H1 (cell line): ENCODE data around the gene FBXW2. TPM values are rescaled to one million over a fixed set of nuclear protein-coding genes. Genes with fewer than 3 reads are reported as not detected.

Experiments
- CTCF ChIA-PET: fragments of 300-600 bp; sonication (Branson Sonifier 250); formaldehyde crosslinking; loops from one replicate; lab custom pipeline; 2021; ENCODE audit not compliant: partially characterized antibody; lab: Charles Lee
- POLR2A ChIA-PET: fragments of 300-600 bp; sonication (Branson Sonifier 250); formaldehyde crosslinking; loops from one replicate; lab custom pipeline; 2021; ENCODE audit warnings: inconsistent platforms; ENCODE audit not compliant: partially characterized antibody; lab: Charles Lee
- DNase-seq, 2 experiments: peaks; one replicate each; pipeline versions ENCODE4 v3.0.0 to v3.0.0-alpha.2; 2010 to 2022; ENCODE audit warnings: low spot score in 2 of 2, low read depth in 1 of 2, mixed read lengths in 1 of 2
- FAIRE-seq: peaks from 2 replicates; lab custom pipeline; 2011; peaks lifted over from hg19 to GRCh38; lab: Jason Lieb, UNC
- H2AFZ ChIP-seq: 2 replicates; pipeline ENCODE4 v1.8.1; 2012; ENCODE audit warnings: low read length, inconsistent platforms
- H2AK5ac ChIP-seq: 2 replicates; pipeline ENCODE4 v1.6.1; 2013; ENCODE audit warnings: low read depth, low read length
- H2BK120ac ChIP-seq: replicated peaks from 2 replicates; pipeline ENCODE3; 2013; ENCODE audit warnings: low read depth, low read length, inconsistent platforms
- H2BK12ac ChIP-seq: 2 replicates; pipeline ENCODE4 v1.6.1; 2013; ENCODE audit warnings: low read depth, low read length
- H2BK15ac ChIP-seq: 2 replicates; pipeline ENCODE4 v1.6.1; 2013; ENCODE audit warnings: low read length
- H2BK20ac ChIP-seq: 2 replicates; pipeline ENCODE4 v1.6.1; 2013; ENCODE audit warnings: low read length
- H2BK5ac ChIP-seq: 2 replicates; pipeline ENCODE4 v1.6.1; 2013; ENCODE audit warnings: low read depth, low read length
- H3K14ac ChIP-seq: 2 replicates; pipeline ENCODE4 v1.6.1; 2013; ENCODE audit warnings: inconsistent platforms; ENCODE audit not compliant: insufficient read length
- H3K18ac ChIP-seq: 2 replicates; pipeline ENCODE4 v1.6.1; 2013; ENCODE audit warnings: low read length; ENCODE audit errors: extremely low read depth
- H3K23ac ChIP-seq: 2 replicates; pipeline ENCODE4 v1.6.1; 2013; ENCODE audit warnings: inconsistent platforms; ENCODE audit not compliant: insufficient read length
- H3K23me2 ChIP-seq: 2 replicates; pipeline ENCODE4 v1.6.1; 2013; ENCODE audit warnings: low read depth, low read length
- H3K27ac ChIP-seq: 2 replicates; pipeline ENCODE4 v1.6.1; 2011; ENCODE audit warnings: low read depth, low read length, inconsistent platforms
- H3K27me3 ChIP-seq, 4 experiments: replicated peaks in 1 of 4; 1 replicate in 1 of 4; 2 replicates in 3 of 4; pipeline versions ENCODE4 v1.6.1 to v1.8.1; 2011 to 2013; ENCODE audit warnings: low read length in 3 of 4, mild to moderate bottlenecking in 3 of 4, inconsistent platforms in 2 of 4, mixed read lengths in 2 of 4, moderate library complexity in 1 of 4; ENCODE audit not compliant: control insufficient read depth in 3 of 4, insufficient read depth in 3 of 4; ENCODE audit errors: extremely low read depth in 1 of 4
- H3K36me3 ChIP-seq, 4 experiments: 2 replicates each; pipeline versions ENCODE4 v1.6.1 to v1.8.1; 2011 to 2013; ENCODE audit warnings: mild to moderate bottlenecking in 4 of 4, low read length in 3 of 4, moderate library complexity in 2 of 4, control low read depth in 1 of 4, inconsistent platforms in 1 of 4; ENCODE audit not compliant: insufficient read depth in 4 of 4, control insufficient read depth in 2 of 4
- H3K4ac ChIP-seq: replicated peaks from 2 replicates; pipeline ENCODE3; 2013; ENCODE audit warnings: low read length, low read depth, mixed read lengths, inconsistent platforms; ENCODE audit not compliant: insufficient read length
- H3K4me1 ChIP-seq, 4 experiments: replicated peaks in 1 of 4; 1 replicate in 1 of 4; 2 replicates in 3 of 4; pipeline versions ENCODE4 v1.6.1 to v1.8.1; 2011 to 2013; ENCODE audit warnings: low read length in 3 of 4, inconsistent platforms in 2 of 4, mixed read lengths in 1 of 4; ENCODE audit not compliant: insufficient read depth in 4 of 4, control insufficient read depth in 3 of 4
- H3K4me2 ChIP-seq, 2 experiments: 2 replicates each; pipeline versions ENCODE4 v1.6.1 to v1.8.1; 2011 to 2013; ENCODE audit warnings: low read depth in 2 of 2, low read length in 2 of 2, control low read depth in 1 of 2, inconsistent platforms in 1 of 2, mild to moderate bottlenecking in 1 of 2; ENCODE audit not compliant: insufficient read depth in 1 of 2
- H3K4me3 ChIP-seq, 4 experiments: fragments of 200-600, 300-600 bp in 1 of 4; sonication (generic), shearing (Covaris generic), sonication (Bioruptor Twin) in 1 of 4; 2 replicates each; pipeline versions ENCODE4 v1.5.1 to v1.8.1; 2011 to 2016; ENCODE audit warnings: low read length in 4 of 4, low read depth in 3 of 4, control low read depth in 2 of 4, inconsistent platforms in 2 of 4, mild to moderate bottlenecking in 2 of 4, mixed read lengths in 1 of 4, moderate library complexity in 1 of 4; ENCODE audit not compliant: insufficient read depth in 2 of 4; ENCODE audit errors: extremely low read depth in 1 of 4
- H3K56ac ChIP-seq: replicated peaks from 2 replicates; pipeline ENCODE3; 2013; ENCODE audit warnings: low read depth, mild to moderate bottlenecking, mixed read lengths, low read length, inconsistent platforms; ENCODE audit not compliant: insufficient read length
- H3K79me1 ChIP-seq: 2 replicates; pipeline ENCODE4 v1.6.1; 2013; ENCODE audit warnings: low read depth, low read length, control low read depth
- H3K79me2 ChIP-seq, 2 experiments: 2 replicates each; pipeline versions ENCODE4 v1.6.1 to v1.8.1; 2012 to 2013; ENCODE audit warnings: low read length in 2 of 2, mild to moderate bottlenecking in 2 of 2, inconsistent platforms in 1 of 2; ENCODE audit not compliant: insufficient read depth in 2 of 2, control insufficient read depth in 1 of 2
- H3K9ac ChIP-seq, 4 experiments: replicated peaks in 1 of 4; 1 replicate in 1 of 4; 2 replicates in 3 of 4; pipeline versions ENCODE4 v1.6.1 to v1.8.1; 2011 to 2013; ENCODE audit warnings: low read depth in 3 of 4, low read length in 3 of 4, control low read depth in 2 of 4, mild to moderate bottlenecking in 2 of 4, moderate library complexity in 2 of 4, inconsistent platforms in 1 of 4; ENCODE audit errors: extremely low read depth in 1 of 4
- H3K9me3 ChIP-seq, 2 experiments: 2 replicates each; pipeline versions ENCODE4 v1.6.1 to v1.8.1; 2012 to 2013; ENCODE audit warnings: mild to moderate bottlenecking in 2 of 2, moderate library complexity in 2 of 2, control low read depth in 1 of 2, inconsistent platforms in 1 of 2, low read depth in 1 of 2, low read length in 1 of 2, mixed read lengths in 1 of 2; ENCODE audit not compliant: insufficient read depth in 2 of 2
- H4K20me1 ChIP-seq, 2 experiments: replicated peaks in 1 of 2; 2 replicates each; pipeline versions ENCODE3 to v1.8.1; 2011 to 2013; ENCODE audit warnings: inconsistent platforms in 2 of 2, low read length in 2 of 2, mild to moderate bottlenecking in 1 of 2; ENCODE audit not compliant: insufficient read depth in 2 of 2, control insufficient read depth in 1 of 2
- H4K5ac ChIP-seq: 2 replicates; pipeline ENCODE4 v1.6.1; 2013; ENCODE audit warnings: low read length, low read depth, mixed read lengths, inconsistent platforms; ENCODE audit not compliant: insufficient read length
- H4K8ac ChIP-seq: 2 replicates; pipeline ENCODE4 v1.8.0; 2013; ENCODE audit warnings: mild to moderate bottlenecking, moderate library complexity, low read length, inconsistent platforms; ENCODE audit not compliant: insufficient read depth; ENCODE audit errors: extremely low read depth
- H4K91ac ChIP-seq: replicated peaks from 2 replicates; pipeline ENCODE3; 2013; ENCODE audit warnings: low read length, mixed read lengths, inconsistent platforms; ENCODE audit not compliant: insufficient read length
- CTBP2 ChIP-seq: IDR thresholded peaks from 2 replicates; pipeline ENCODE4 v1.7.0; 2011; ENCODE audit warnings: borderline replicate concordance, mild to moderate bottlenecking, moderate library complexity, mixed read lengths, low read length; ENCODE audit not compliant: insufficient read depth, insufficient read length
- HDAC6 ChIP-seq: IDR thresholded peaks from one replicate; pipeline ENCODE4 v1.7.1; 2012; ENCODE audit warnings: low read depth, mild to moderate bottlenecking, inconsistent platforms, low read length, moderate library complexity
- POU5F1 ChIP-seq: IDR thresholded peaks from 2 replicates; pipeline ENCODE4 v1.6.1; 2011; ENCODE audit warnings: low read depth, mild to moderate bottlenecking, low read length, moderate library complexity
- RXRA ChIP-seq: IDR thresholded peaks from 2 replicates; pipeline ENCODE4 v1.6.1; 2011; ENCODE audit warnings: low read depth, mild to moderate bottlenecking, low read length, moderate library complexity; ENCODE audit not compliant: insufficient read depth
- ZNF274 ChIP-seq: IDR thresholded peaks from 2 replicates; pipeline ENCODE4 v1.7.0; 2012; ENCODE audit warnings: low read length, borderline replicate concordance; ENCODE audit errors: extremely low read depth
- polyA plus RNA-seq, 7 experiments: library from polyadenylated mRNA; depleted of rRNA in 3 of 7; stranded (reverse) in 5 of 7; unstranded in 2 of 7; fragments of >200 nt in 5 of 7; fragments of 200-250 nt in 2 of 7; gene quantifications; 1 replicate in 5 of 7; 2 replicates in 1 of 7; 4 replicates in 1 of 7; pipeline versions ENCODE4 v1.2.1 to v1.2.3, GENCODE V29; 2011 to 2013; ENCODE audit warnings: missing spikeins in 2 of 7, mixed read lengths in 2 of 7
- total RNA-seq: library from RNA; stranded (reverse); fragmentation: NEBNext Ultra II Directional; extraction: Animal tissue kit (Norgen Biotek cat#: 25700); gene quantifications from 2 replicates; pipeline ENCODE4 v1.2.1, GENCODE V29; 2021

The FBXW2 gene
- total and polyA plus RNA-seq, 2 of the 8 experiments (the other 6 are each of a cell fraction or from before 2014, with no cell fraction given) = 19.2 to 65.3 TPM

DNA sequence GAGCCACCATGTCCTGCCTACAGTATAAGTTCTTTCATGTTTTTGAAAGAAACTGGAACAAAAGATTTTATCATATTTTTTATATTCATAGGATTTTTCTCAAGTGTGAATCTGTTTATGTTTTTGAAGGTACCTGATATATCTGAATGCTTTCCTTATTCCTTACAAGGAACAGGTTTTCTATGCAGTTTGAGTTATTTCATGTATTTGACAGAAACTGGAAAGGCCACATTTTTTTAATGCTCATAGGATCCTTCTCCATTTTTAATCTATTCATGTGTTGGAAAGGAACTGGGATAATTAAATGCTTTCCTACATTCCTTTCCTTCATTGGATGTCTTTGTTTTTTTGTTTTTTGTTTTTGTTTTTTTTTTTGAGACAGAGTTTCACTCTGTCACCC, 15.7 kb upstream of the FBXW2 start:
- Histone ChIP-seq H3K27ac (no peak overlapping the region), H3K9me3 (peaks cover 8 to 9% of the 10 kb centered on the region in 2 experiments; a peak in 1 of 4 replicates), H3K4me2 (no peak overlapping the region), H3K23me2 (no peaks in the 10 kb centered on the region), H3K23ac (no peak overlapping the region), H3K36me3 (no peaks in the 10 kb centered on the region), H3K9ac (no peak overlapping the region), H4K5ac (no peak overlapping the region), H2AFZ (no peak overlapping the region), H4K91ac (no peak overlapping the region), H3K79me2 (no peaks in the 10 kb centered on the region), H2BK12ac (no peak overlapping the region), H2BK20ac (no peak overlapping the region), H3K56ac (no peak overlapping the region), H2AK5ac (no peak overlapping the region), H4K20me1 (no peaks in the 10 kb centered on the region), H3K4ac (no peak overlapping the region), H3K4me3 (no peak overlapping the region), H3K18ac (no peak overlapping the region), H2BK15ac (no peak overlapping the region), H3K4me1 (no peaks in the 10 kb centered on the region), H2BK120ac (no peak overlapping the region), H4K8ac (no peak overlapping the region), H3K14ac (no peak overlapping the region), H3K79me1 (no peaks in the 10 kb centered on the region), H2BK5ac (no peak overlapping the region), H3K27me3 (no peaks in the 10 kb centered on the region)
- DNase-seq (no peak), FAIRE-seq (no peak)
- ChIA-PET POLR2A (no interaction called here), CTCF (no interaction called here)
- TF ChIP-seq RXRA (no peak), POU5F1 (no peak), HDAC6 (no peak), ZNF274 (no peak), CTBP2 (no peak)
